Measurements from ENCODE around the gene SMIM41. TPM values are rescaled to one million over a fixed set of nuclear protein-coding genes. Genes with fewer than 3 reads are reported as not detected.

SMIM41 gene
- polyA plus RNA-seq, 1 donor from 2014 or later = not detected

DNA sequence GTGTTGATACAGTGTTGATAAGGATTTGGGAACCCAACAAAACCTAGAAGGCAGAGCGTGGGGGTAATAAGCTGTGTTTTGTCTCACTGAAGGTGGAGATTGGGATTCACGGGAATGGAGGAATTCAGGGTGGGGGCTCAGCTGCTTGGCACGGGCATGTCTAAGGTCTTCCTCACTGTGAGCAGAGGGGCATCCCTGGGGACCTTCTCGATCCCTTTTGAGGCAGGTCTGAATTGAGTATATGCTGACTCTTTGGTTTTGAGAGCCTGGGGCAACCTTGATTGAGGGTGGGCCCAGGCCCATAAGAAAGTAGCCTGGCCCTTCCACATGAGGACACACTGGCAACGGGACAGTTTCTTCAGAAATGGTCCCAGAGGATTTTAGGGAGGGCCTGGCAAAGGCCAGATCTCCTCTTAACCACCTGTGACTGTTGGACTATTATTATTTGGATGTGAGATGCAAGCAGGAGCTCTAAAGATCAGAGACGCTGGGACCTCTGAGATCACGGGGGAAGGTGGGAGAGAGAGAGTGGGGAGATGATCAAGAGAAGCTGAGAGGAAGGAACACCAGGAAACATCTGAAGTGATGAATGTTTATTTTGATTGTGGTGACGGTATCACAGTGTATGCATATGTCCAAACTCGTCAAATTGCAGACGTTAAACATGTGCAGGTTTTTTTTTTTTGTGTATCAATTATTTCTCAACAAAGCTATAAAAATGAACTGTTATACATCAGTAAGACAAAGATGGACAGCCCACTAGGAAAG is 48.4 kb downstream of the SMIM41 start:
- Histone ChIP-seq H3K36me3 (ENCODE audit: insufficient read depth, low read length) (no peaks in the 10 kb centered on the region), H3K9ac (ENCODE audit: low read length) (no peak overlapping the region), H3K4me2 (ENCODE audit: low read length) (no peak overlapping the region), H3K9me2 (ENCODE audit: insufficient read depth, low read length) (no peaks in the 10 kb centered on the region), H3K79me2 (replicated peaks; ENCODE audit: insufficient read depth, low read length) (no peaks in the 10 kb centered on the region), H3F3A (ENCODE audit: insufficient read depth, low read length, poor library complexity, severe bottlenecking) (no peaks in the 10 kb centered on the region), H3K9me3 (ENCODE audit: low read length) (no peaks in the 10 kb centered on the region), H4K20me1 (ENCODE audit: insufficient read depth) (no peaks in the 10 kb centered on the region), H3K4me3 (ENCODE audit: low read length) (no peak overlapping the region), H2AFZ (ENCODE audit: low read depth, low read length) (no peak overlapping the region), H3K27me3 (ENCODE audit: insufficient read depth, low read depth, low read length) (no peaks in the 10 kb centered on the region), H3K27ac (ENCODE audit: low read length) (no peak overlapping the region)
- TF ChIP-seq CTCF (IDR thresholded peaks at IDR 0.05; ENCODE audit: poor library complexity, severe bottlenecking) (no peak), EP300 (conservative IDR thresholded peaks at IDR 0.05; ENCODE audit: poor library complexity, severe bottlenecking) (no peak), EZH2 (IDR thresholded peaks at IDR 0.05; ENCODE audit: borderline replicate concordance, insufficient read depth, low read length, poor library complexity, severe bottlenecking) (no peak), POLR2AphosphoS5 (IDR thresholded peaks at IDR 0.05) (no peak), SMC3 (conservative IDR thresholded peaks at IDR 0.05; ENCODE audit: poor library complexity) (no peak), RAD21 (conservative IDR thresholded peaks at IDR 0.05) (no peak), MXI1 (conservative IDR thresholded peaks at IDR 0.05; ENCODE audit: poor library complexity, severe bottlenecking) (no peak), TAF1 (IDR thresholded peaks at IDR 0.05; ENCODE audit: low read depth) (no peak)

DNA sequence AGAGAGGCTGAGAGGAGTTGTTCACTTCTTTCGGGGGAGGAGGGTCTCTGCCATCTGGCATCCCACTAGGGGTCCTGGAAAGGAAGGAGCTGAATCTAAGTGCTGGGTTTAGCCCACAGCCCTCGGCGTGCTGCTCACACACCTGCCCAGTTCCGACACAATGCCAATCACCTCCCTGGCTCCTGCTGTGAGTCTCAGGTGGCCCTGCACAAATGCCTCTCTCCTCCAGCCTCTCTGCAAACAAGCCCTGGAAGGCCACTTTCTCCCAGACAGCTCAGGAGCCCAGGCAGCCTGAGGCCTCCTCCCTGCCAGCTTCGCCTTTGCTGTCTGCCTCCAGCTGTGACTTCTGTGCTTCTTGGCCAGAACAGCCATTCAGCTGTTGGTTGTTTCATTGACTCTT is 51.2 kb downstream of the SMIM41 start:
- H3F3A ChIP-seq (ENCODE audit: insufficient read depth, low read length, poor library complexity, severe bottlenecking) = no peaks in the 10 kb centered on the region
- no peak overlapping the region for H3K4me3 ChIP-seq (ENCODE audit: low read length)
- no peaks in the 10 kb centered on the region for H3K9me2 ChIP-seq (ENCODE audit: insufficient read depth, low read length)
- H3K4me2 ChIP-seq (ENCODE audit: low read length) = no peak overlapping the region
- H3K79me2 ChIP-seq (replicated peaks; ENCODE audit: insufficient read depth, low read length) = no peaks in the 10 kb centered on the region
- TF ChIP-seq CTCF (IDR thresholded peaks at IDR 0.05; ENCODE audit: poor library complexity, severe bottlenecking) (no peak), RAD21 (conservative IDR thresholded peaks at IDR 0.05) (no peak), EP300 (conservative IDR thresholded peaks at IDR 0.05; ENCODE audit: poor library complexity, severe bottlenecking) (no peak), TAF1 (IDR thresholded peaks at IDR 0.05; ENCODE audit: low read depth) (no peak), EZH2 (IDR thresholded peaks at IDR 0.05; ENCODE audit: borderline replicate concordance, insufficient read depth, low read length, poor library complexity, severe bottlenecking) (no peak), POLR2AphosphoS5 (IDR thresholded peaks at IDR 0.05) (no peak), MXI1 (conservative IDR thresholded peaks at IDR 0.05; ENCODE audit: poor library complexity, severe bottlenecking) (no peak), SMC3 (conservative IDR thresholded peaks at IDR 0.05; ENCODE audit: poor library complexity) (no peak)
- TF ChIP-seq, protein P1, sequence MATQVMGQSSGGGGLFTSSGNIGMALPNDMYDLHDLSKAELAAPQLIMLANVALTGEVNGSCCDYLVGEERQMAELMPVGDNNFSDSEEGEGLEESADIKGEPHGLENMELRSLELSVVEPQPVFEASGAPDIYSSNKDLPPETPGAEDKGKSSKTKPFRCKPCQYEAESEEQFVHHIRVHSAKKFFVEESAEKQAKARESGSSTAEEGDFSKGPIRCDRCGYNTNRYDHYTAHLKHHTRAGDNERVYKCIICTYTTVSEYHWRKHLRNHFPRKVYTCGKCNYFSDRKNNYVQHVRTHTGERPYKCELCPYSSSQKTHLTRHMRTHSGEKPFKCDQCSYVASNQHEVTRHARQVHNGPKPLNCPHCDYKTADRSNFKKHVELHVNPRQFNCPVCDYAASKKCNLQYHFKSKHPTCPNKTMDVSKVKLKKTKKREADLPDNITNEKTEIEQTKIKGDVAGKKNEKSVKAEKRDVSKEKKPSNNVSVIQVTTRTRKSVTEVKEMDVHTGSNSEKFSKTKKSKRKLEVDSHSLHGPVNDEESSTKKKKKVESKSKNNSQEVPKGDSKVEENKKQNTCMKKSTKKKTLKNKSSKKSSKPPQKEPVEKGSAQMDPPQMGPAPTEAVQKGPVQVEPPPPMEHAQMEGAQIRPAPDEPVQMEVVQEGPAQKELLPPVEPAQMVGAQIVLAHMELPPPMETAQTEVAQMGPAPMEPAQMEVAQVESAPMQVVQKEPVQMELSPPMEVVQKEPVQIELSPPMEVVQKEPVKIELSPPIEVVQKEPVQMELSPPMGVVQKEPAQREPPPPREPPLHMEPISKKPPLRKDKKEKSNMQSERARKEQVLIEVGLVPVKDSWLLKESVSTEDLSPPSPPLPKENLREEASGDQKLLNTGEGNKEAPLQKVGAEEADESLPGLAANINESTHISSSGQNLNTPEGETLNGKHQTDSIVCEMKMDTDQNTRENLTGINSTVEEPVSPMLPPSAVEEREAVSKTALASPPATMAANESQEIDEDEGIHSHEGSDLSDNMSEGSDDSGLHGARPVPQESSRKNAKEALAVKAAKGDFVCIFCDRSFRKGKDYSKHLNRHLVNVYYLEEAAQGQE (IDR thresholded peaks at IDR 0.05; ENCODE audit: borderline replicate concordance) = no peak
- H4K20me1 ChIP-seq (ENCODE audit: insufficient read depth) = no peaks in the 10 kb centered on the region
- no peaks in the 10 kb centered on the region for H3K27me3 ChIP-seq (ENCODE audit: insufficient read depth, low read depth, low read length)
- no peak overlapping the region for H3K27ac ChIP-seq (ENCODE audit: low read length)
- H3K9me3 ChIP-seq (ENCODE audit: low read length) = no peaks in the 10 kb centered on the region
- H3K36me3 ChIP-seq (ENCODE audit: insufficient read depth, low read length) = no peaks in the 10 kb centered on the region
- H2AFZ ChIP-seq (ENCODE audit: low read depth, low read length) = no peak overlapping the region
- H3K9ac ChIP-seq (ENCODE audit: low read length) = no peak overlapping the region
